Thyroid gland (tissue), 4 donors: ENCODE results near the gene FBXO45.

Source experiments
- POLR2A ChIP-seq, 2 donors: fragments of 450-650 bp; IDR thresholded peaks; one replicate each; pipeline ENCODE4 v1.6.1; 2017; ENCODE audit warnings: antibody characterized with exemption in 2 of 2, mild to moderate bottlenecking in 2 of 2, moderate library complexity in 1 of 2
- TF ChIP-seq, protein P1 (sequence below), 6 experiments: fragments of 200-600 bp in 3 of 6; fragments of 450-650 bp in 3 of 6; sonication (generic) in 3 of 6; IDR thresholded peaks; one replicate each; pipeline ENCODE4 v1.5.1; 2016 to 2019; ENCODE audit warnings: antibody characterized with exemption in 6 of 6, mild to moderate bottlenecking in 2 of 6, inconsistent platforms in 1 of 6, moderate library complexity in 1 of 6

DNA sequence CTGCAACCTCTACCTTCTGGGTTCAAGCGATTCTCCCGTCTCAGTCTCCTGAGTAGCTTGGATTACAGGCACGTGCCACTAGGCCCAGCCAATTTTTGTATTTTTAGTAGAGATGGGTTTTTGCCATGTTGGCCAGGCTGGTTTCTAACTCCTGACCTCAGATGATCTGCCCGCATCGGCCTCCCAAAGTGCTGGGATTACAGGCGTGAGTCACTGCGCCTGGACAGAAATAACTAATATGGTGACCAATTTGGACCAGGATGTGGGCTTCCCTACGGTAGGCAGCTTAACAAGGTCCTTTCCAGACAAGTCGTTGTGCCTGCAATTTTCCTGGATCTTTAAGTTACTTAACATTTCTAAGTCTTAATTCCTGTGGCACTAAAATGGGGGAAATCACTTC is 14.9 kb upstream of the FBXO45 start:
- TF ChIP-seq, protein P1, sequence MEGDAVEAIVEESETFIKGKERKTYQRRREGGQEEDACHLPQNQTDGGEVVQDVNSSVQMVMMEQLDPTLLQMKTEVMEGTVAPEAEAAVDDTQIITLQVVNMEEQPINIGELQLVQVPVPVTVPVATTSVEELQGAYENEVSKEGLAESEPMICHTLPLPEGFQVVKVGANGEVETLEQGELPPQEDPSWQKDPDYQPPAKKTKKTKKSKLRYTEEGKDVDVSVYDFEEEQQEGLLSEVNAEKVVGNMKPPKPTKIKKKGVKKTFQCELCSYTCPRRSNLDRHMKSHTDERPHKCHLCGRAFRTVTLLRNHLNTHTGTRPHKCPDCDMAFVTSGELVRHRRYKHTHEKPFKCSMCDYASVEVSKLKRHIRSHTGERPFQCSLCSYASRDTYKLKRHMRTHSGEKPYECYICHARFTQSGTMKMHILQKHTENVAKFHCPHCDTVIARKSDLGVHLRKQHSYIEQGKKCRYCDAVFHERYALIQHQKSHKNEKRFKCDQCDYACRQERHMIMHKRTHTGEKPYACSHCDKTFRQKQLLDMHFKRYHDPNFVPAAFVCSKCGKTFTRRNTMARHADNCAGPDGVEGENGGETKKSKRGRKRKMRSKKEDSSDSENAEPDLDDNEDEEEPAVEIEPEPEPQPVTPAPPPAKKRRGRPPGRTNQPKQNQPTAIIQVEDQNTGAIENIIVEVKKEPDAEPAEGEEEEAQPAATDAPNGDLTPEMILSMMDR (IDR thresholded peaks at IDR 0.05) = no peak
- TF ChIP-seq POLR2A (IDR thresholded peaks at IDR 0.05) = no peak
